Activated CD4-positive, alpha-beta memory T cell treated with anti-CD3 and anti-CD28 coated beads, Interleukin-2, amount 10 ng/mL, durations not matched to agents 7 days and 5 days (primary cell): Measurements from ENCODE around the gene OPN3. TPM values are rescaled to one million over a fixed set of nuclear protein-coding genes. Genes with fewer than 3 reads are reported as not detected.

Experiments used
- CTCF ChIA-PET: fragments of 350-600 bp; sonication (Branson Sonifier 250); formaldehyde crosslinking; loops from one replicate; lab custom pipeline; 2021; ENCODE audit warnings: antibody characterized with exemption, inconsistent platforms; lab: Charles Lee
- POLR2A ChIA-PET: fragments of 350-600 bp; sonication (Branson Sonifier 250); formaldehyde crosslinking; loops from one replicate; lab custom pipeline; 2021; ENCODE audit warnings: antibody characterized with exemption; lab: Charles Lee
- DNase-seq: peaks from one replicate; pipeline ENCODE4 v3.0.0-alpha.2; 2020
- H3K27ac Mint-ChIP-seq: one replicate; pipeline ENCODE4 v1.8.0; 2021; ENCODE audit warnings: mild to moderate bottlenecking, mixed read lengths
- H3K27me3 Mint-ChIP-seq: one replicate; pipeline ENCODE4 v1.8.0; 2021; ENCODE audit warnings: mixed read lengths
- H3K36me3 Mint-ChIP-seq: one replicate; pipeline ENCODE4 v1.8.0; 2021; ENCODE audit warnings: low read depth, mixed read lengths
- H3K4me1 Mint-ChIP-seq: one replicate; pipeline ENCODE4 v1.8.0; 2021; ENCODE audit warnings: mixed read lengths
- H3K4me3 Mint-ChIP-seq: one replicate; pipeline ENCODE4 v1.8.0; 2021; ENCODE audit warnings: mild to moderate bottlenecking, mixed read lengths
- H3K9me3 Mint-ChIP-seq: one replicate; pipeline ENCODE4 v1.8.0; 2021; ENCODE audit warnings: mixed read lengths
- total RNA-seq, 2 experiments: library from RNA; stranded (reverse); gene quantifications; one replicate each; pipeline ENCODE4 v1.2.3, GENCODE V29; 2021

OPN3 gene
- total RNA-seq, 2 experiments from 2014 or later = 8.0 to 9.6 TPM

GRCh38 chr1:241555526-241555925, 84.6 kb downstream of the OPN3 start:
- Mint-ChIP-seq H3K4me3 (no peak overlapping the region), H3K9me3 (no peaks in the 10 kb centered on the region), H3K4me1 (peaks cover 19% of the 10 kb centered on the region), H3K27ac (no peak overlapping the region), H3K27me3 (peaks cover 1% of the 10 kb centered on the region), H3K36me3 (peaks cover 2% of the 10 kb centered on the region)
- CTCF ChIA-PET = no interaction called here
- POLR2A ChIA-PET = no interaction called here
- DNase-seq = no peak

GRCh38 chr1:241553886-241554592, 86.1 kb downstream of the OPN3 start:
- CTCF ChIA-PET = interaction anchor here (0.7 kb wide), 1 partner anchor 444 kb away, joined by 3 read pairs; the partner anchor contains the start of gene MAP1LC3C
- Mint-ChIP-seq H3K27ac (no peak overlapping the region), H3K4me1 (peaks cover 19% of the 10 kb centered on the region), H3K27me3 (no peaks in the 10 kb centered on the region), H3K9me3 (no peaks in the 10 kb centered on the region), H3K4me3 (no peak overlapping the region), H3K36me3 (peaks cover 2% of the 10 kb centered on the region)
- POLR2A ChIA-PET = no interaction called here
- no peak for DNase-seq

- CTCF ChIA-PET = interaction anchor here (1.2 kb wide), 1 partner anchor 10 kb away, joined by 5 read pairs; no protein-coding TSS in a partner anchor
Observed at GRCh38 chr1:241551759-241552638, 88.2 kb downstream of the OPN3 start.

GRCh38 chr1:241550318-241550717, 89.9 kb downstream of the OPN3 start:
- ChIA-PET CTCF (no interaction called here), POLR2A (interaction anchor here (0.7 kb wide), 1 partner anchor 26 kb away, joined by 3 read pairs; no protein-coding TSS in a partner anchor)
- Mint-ChIP-seq H3K36me3 (peaks cover 2% of the 10 kb centered on the region), H3K27ac (no peak overlapping the region), H3K4me1 (peaks cover 19% of the 10 kb centered on the region), H3K27me3 (peaks cover 9% of the 10 kb centered on the region), H3K9me3 (no peaks in the 10 kb centered on the region), H3K4me3 (no peak overlapping the region)
- DNase-seq = no peak

More at GRCh38 chr1:241551759-241552638, 88.2 kb downstream of the OPN3 start:
- Mint-ChIP-seq H3K36me3 (peaks cover 2% of the 10 kb centered on the region), H3K27ac (peak overlapping the region; percentile 62), H3K27me3 (peaks cover 3% of the 10 kb centered on the region), H3K4me1 (peaks cover 19% of the 10 kb centered on the region), H3K9me3 (no peaks in the 10 kb centered on the region), H3K4me3 (peak overlapping the region; percentile 63)
- POLR2A ChIA-PET = interaction anchor here (1.1 to 1.3 kb wide), 2 partner anchors 33 to 59 kb away, joined by 3 to 7 read pairs; partner anchors contain the start of gene FH
- DNase-seq = peak; percentile 35

GRCh38 chr1:241548008-241548407, 92.2 kb downstream of the OPN3 start:
- ChIA-PET CTCF (no interaction called here), POLR2A (no interaction called here)

More at GRCh38 chr1:241548008-241548407, 92.2 kb downstream of the OPN3 start:
- Mint-ChIP-seq H3K27me3 (peaks cover 9% of the 10 kb centered on the region), H3K9me3 (no peaks in the 10 kb centered on the region), H3K27ac (no peak overlapping the region), H3K4me3 (no peak overlapping the region), H3K36me3 (peaks cover 2% of the 10 kb centered on the region), H3K4me1 (peaks cover 19% of the 10 kb centered on the region)
- no peak for DNase-seq

Other genes starting within 250 kb of the OPN3 start
- gene FH, start 120.6 kb downstream of the OPN3 start, total RNA-seq = 10 to 100 TPM; 56.6 to 58.8 TPM
- gene KMO, start 108.0 kb downstream of the OPN3 start, total RNA-seq = not detected
- gene CHML, start within 50 bp of the OPN3 start, total RNA-seq = 1 to 10 TPM; 8.9 to 9.9 TPM
- gene WDR64, start 11.9 kb upstream of the OPN3 start, total RNA-seq = under 1 TPM in 1 of 2 experiments, not detected in 1; 0.13 TPM
- gene EXO1, start 207.8 kb upstream of the OPN3 start, total RNA-seq = 10 to 100 TPM; 30.1 to 31.9 TPM